ENCODE data around the gene NCOA6. TPM values are rescaled to one million over a fixed set of nuclear protein-coding genes. Genes with fewer than 3 reads are reported as not detected.
"Not testable (repeated sequence)": the region's sequence is repeated elsewhere in the genome, so short reads cannot be mapped to it uniquely, and the experiment has no call there.

The NCOA6 gene
- total RNA-seq, 1 donor: 8.6 TPM

DNA sequence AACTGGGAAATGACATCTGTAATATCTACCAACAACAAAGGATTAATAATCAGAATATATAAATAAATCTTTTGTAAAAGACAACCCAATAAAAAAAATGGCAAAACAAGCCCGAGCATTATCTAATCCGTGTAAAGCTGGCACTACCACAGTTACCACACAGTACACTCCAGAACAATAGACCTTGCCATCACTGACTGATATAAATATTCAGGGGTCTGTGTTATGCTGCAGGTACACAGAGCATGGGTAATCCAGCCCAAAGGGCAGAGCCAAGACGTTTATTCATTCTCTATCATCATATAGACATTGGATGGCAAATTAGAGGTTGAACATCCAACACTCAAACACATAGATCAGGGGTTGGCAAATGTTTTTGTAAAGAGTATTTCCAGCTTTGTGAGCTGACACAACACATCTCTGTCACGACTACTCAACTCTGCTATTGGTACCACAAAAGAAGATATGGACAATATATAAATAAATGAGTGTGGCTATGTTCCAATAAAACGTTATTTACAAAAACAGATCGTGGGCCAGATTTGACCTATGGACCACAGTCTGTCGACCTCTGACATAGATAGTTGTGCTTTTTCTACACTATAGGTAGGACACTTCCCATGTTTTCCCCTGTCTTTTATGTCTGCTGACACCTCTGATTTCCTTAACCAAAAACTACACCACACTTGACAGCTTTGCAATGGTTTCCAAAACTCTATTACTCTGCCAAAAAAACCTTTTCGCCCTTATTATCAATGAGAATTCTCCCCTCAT lies 4.5 kb downstream of the NCOA6 start:
- no peak for DNase-seq (ENCODE audit: low read depth)
- TF ChIP-seq, protein P1, sequence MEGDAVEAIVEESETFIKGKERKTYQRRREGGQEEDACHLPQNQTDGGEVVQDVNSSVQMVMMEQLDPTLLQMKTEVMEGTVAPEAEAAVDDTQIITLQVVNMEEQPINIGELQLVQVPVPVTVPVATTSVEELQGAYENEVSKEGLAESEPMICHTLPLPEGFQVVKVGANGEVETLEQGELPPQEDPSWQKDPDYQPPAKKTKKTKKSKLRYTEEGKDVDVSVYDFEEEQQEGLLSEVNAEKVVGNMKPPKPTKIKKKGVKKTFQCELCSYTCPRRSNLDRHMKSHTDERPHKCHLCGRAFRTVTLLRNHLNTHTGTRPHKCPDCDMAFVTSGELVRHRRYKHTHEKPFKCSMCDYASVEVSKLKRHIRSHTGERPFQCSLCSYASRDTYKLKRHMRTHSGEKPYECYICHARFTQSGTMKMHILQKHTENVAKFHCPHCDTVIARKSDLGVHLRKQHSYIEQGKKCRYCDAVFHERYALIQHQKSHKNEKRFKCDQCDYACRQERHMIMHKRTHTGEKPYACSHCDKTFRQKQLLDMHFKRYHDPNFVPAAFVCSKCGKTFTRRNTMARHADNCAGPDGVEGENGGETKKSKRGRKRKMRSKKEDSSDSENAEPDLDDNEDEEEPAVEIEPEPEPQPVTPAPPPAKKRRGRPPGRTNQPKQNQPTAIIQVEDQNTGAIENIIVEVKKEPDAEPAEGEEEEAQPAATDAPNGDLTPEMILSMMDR (IDR thresholded peaks at IDR 0.05; ENCODE audit: insufficient read depth, low read depth, low read length): no peak
- H3K4me3 ChIP-seq (ENCODE audit: low read depth, low read length): no peak overlapping the region

DNA sequence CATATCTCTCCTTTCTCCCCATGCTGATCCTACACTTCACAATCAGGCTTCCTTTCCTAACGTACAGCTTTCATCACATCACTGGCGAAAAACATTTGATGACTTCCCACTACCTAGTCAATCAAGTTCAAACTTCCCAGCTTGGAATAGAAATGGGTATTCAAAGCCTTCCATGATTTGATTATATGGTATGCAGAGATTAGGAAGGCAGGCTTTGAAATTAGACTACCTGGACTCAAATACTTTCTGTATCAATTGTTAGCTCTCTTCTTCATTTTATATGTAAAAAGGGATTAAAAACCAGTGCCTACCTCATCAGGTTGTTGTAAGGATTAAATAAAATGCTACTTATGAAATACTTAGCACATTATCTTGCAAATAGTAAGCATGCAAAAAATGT lies 7.7 kb downstream of the NCOA6 start:
- H3K4me3 ChIP-seq (ENCODE audit: low read depth, low read length): no peak overlapping the region
- TF ChIP-seq, protein P1 (IDR thresholded peaks at IDR 0.05; ENCODE audit: insufficient read depth, low read depth, low read length): no peak
- DNase-seq (ENCODE audit: low read depth): no peak

DNA sequence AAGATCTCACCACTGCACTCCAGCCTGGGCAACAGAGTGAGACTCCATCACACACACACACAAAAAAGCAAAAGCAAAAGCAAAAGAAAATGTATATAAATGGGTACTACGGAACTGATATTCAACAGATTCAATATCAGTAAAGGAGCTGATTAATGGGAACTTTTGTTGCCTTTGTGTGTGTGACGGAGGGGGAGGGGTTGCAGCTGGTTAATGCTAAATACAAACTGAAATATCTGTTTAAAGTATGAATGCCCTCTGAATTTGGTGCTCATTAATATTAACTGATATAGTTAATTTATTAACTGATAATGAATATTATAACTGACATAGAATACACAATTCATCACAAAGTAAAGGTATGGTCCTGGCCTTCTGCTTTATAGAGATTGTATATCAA lies 8.4 kb downstream of the NCOA6 start:
- no peak for DNase-seq (ENCODE audit: low read depth)
- TF ChIP-seq, protein P1 (IDR thresholded peaks at IDR 0.05; ENCODE audit: insufficient read depth, low read depth, low read length): no peak
- H3K4me3 ChIP-seq (ENCODE audit: low read depth, low read length): no peak overlapping the region

DNA sequence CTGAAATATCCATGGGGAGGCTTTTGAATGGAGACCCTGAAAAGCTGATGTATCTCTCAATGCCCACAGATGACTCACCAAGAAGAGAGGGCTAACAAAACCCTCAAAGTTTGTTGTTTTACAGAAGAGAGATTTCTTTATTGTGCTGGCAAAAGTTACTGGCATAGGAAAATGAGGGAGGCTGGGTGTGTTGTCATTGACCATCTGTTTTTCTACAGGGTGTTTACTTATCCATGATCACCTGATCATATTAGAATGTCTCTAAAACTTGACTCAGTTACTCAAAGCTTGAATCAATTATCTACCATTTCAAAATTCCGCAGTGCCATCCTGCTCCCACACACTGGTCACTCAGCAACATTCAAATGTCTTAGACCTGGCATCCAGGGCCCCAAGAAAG lies 9.8 kb downstream of the NCOA6 start:
- no peak overlapping the region for H3K4me3 ChIP-seq (ENCODE audit: low read depth, low read length)
- TF ChIP-seq, protein P1 (IDR thresholded peaks at IDR 0.05; ENCODE audit: insufficient read depth, low read depth, low read length): no peak
- peak; percentile 5 for DNase-seq (ENCODE audit: low read depth)

DNA sequence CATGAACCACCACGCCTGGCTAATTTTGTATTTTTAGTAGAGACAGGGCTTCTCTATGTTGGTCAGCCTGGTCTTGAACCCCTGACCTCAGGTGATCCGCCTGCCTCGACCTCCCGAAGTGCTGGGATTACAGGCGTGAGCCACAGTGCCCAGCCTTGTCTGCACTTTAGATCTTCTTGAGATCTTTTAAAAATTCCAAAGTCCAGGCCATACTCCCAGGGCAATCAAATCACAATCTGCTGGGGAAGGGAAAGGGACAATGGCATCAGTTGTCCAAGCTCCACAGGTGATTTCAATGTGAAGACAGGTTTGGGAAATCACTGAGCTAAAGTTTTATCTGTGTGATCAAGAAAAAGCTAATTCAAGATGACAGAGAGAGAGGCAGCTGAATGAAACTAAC lies 16.9 kb downstream of the NCOA6 start:
- TF ChIP-seq, protein P1 (IDR thresholded peaks at IDR 0.05; ENCODE audit: insufficient read depth, low read depth, low read length): no peak
- H3K4me3 ChIP-seq (ENCODE audit: low read depth, low read length): no peak overlapping the region
- DNase-seq (ENCODE audit: low read depth): no peak

DNA sequence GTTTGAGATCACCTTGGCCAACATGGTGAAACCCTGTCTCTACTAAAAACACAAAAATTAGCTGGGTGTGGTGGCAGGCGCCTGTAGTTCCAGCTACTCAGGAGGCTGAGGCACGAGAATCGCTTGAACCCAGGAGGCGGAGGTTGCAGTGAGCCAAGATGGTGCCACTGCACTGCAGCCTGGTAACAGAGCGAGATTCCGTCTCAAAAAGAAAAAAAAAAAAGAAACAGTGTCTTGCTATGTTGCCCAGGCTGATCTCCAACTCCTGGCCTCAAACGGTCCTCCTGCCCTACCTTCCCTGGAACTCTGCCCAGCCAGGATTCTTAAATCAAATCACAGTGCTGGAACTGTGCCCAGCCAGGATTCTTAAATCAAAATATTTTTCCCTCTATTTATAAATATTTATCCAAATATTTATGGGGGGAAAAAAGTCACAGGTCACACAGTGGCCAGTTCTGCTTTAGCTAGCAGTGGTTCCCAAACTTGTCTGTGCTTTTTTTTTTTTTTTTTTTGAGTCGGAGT lies 17.4 kb downstream of the NCOA6 start:
- not testable (repeated sequence) for H3K4me3 ChIP-seq (ENCODE audit: low read depth, low read length)
- DNase-seq (ENCODE audit: low read depth): peak; percentile 35

DNA sequence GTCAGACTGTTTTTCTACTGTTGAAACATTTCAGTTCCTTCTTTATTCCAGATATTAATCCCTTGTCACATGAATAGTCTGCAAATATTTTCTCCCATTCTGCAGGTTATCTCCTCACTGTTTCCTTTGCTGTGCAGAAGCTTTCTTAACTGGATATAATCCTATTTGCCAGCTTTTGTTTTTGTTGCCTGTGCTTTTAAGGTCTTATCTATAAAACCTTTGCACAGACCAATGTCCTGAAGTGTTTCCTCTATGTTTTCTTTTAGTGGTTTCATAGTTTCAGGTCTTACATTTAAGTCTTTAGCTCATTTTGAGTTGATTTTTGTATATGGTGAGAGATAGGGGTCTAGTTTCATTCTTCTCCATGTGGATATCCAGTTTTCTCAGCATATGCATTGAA lies 19.2 kb downstream of the NCOA6 start:
- no peak for DNase-seq (ENCODE audit: low read depth)
- no peak overlapping the region for H3K4me3 ChIP-seq (ENCODE audit: low read depth, low read length)
- TF ChIP-seq, protein P1 (IDR thresholded peaks at IDR 0.05; ENCODE audit: insufficient read depth, low read depth, low read length): no peak

Measured in fibroblast of villous mesenchyme (primary cell).